HEK293 (cell line): Measurements from ENCODE around the gene FRAT2.

Experiments used
- HOXC10 ChIP-seq: sonication (generic); formaldehyde crosslinking; IDR thresholded peaks from 2 replicates; pipeline ENCODE4 v1.8.1; 2023; ENCODE audit warnings: mild to moderate bottlenecking, missing genetic modification reagents
- KLF17 ChIP-seq: fragments of 450-650 bp; formaldehyde crosslinking; IDR thresholded peaks from 2 replicates; pipeline ENCODE4 v1.5.1; 2016; ENCODE audit warnings: missing biosample characterization, missing genetic modification characterization
- REST ChIP-seq: fragments of 450-650 bp; formaldehyde crosslinking; IDR thresholded peaks from 2 replicates; pipeline ENCODE4 v1.5.1; 2016; ENCODE audit warnings: missing biosample characterization, missing genetic modification characterization
- SCRT1 ChIP-seq: fragments of 450-650 bp; formaldehyde crosslinking; IDR thresholded peaks from 2 replicates; pipeline ENCODE4 v1.5.1; 2016; ENCODE audit warnings: missing biosample characterization, missing genetic modification characterization, borderline replicate concordance
- SP2 ChIP-seq: fragments of 450-650 bp; formaldehyde crosslinking; IDR thresholded peaks from 2 replicates; pipeline ENCODE4 v1.5.1; 2016; ENCODE audit warnings: missing biosample characterization, missing genetic modification characterization
- TCF7L2 ChIP-seq: IDR thresholded peaks from 2 replicates; pipeline ENCODE4 v1.6.1; 2011; ENCODE audit warnings: low read depth, mild to moderate bottlenecking, inconsistent platforms, low read length, moderate library complexity, borderline replicate concordance
- ZBTB10 ChIP-seq: fragments of 450-650 bp; formaldehyde crosslinking; IDR thresholded peaks from 2 replicates; pipeline ENCODE4 v1.5.1; 2016; ENCODE audit warnings: missing biosample characterization, missing genetic modification characterization
- ZBTB20 ChIP-seq: fragments of 450-650 bp; formaldehyde crosslinking; IDR thresholded peaks from 2 replicates; pipeline ENCODE4 v1.5.1; 2016; ENCODE audit warnings: missing biosample characterization, missing genetic modification characterization
- ZFP3 ChIP-seq: fragments of 450-650 bp; formaldehyde crosslinking; IDR thresholded peaks from 2 replicates; pipeline ENCODE4 v1.5.1; 2016; ENCODE audit warnings: low read depth, missing biosample characterization, missing genetic modification characterization
- ZNF10 ChIP-seq: fragments of 450-650 bp; formaldehyde crosslinking; IDR thresholded peaks from 2 replicates; pipeline ENCODE4 v1.5.1; 2017; ENCODE audit warnings: missing biosample characterization, missing genetic modification characterization
- ZNF138 ChIP-seq: fragments of 450-650 bp; formaldehyde crosslinking; IDR thresholded peaks from 2 replicates; pipeline ENCODE4 v1.5.1; 2016; ENCODE audit warnings: missing biosample characterization, missing genetic modification characterization, borderline replicate concordance
- ZNF18 ChIP-seq: fragments of 450-650 bp; formaldehyde crosslinking; IDR thresholded peaks from 2 replicates; pipeline ENCODE4 v1.5.1; 2016; ENCODE audit warnings: missing biosample characterization, missing genetic modification characterization
- ZNF184 ChIP-seq: fragments of 450-650 bp; IDR thresholded peaks from 2 replicates; pipeline ENCODE4 v1.5.1; 2018; ENCODE audit warnings: missing biosample characterization, mild to moderate bottlenecking, missing genetic modification characterization
- ZNF2 ChIP-seq: fragments of 450-650 bp; formaldehyde crosslinking; IDR thresholded peaks from 2 replicates; pipeline ENCODE4 v1.5.1; 2016; ENCODE audit warnings: missing biosample characterization, missing genetic modification characterization
- ZNF221 ChIP-seq: fragments of 450-650 bp; formaldehyde crosslinking; IDR thresholded peaks from 2 replicates; pipeline ENCODE4 v1.5.1; 2017; ENCODE audit warnings: missing biosample characterization, missing genetic modification characterization, borderline replicate concordance
- ZNF266 ChIP-seq: fragments of 450-650 bp; formaldehyde crosslinking; IDR thresholded peaks from 2 replicates; pipeline ENCODE4 v1.5.1; 2016; ENCODE audit warnings: missing biosample characterization, missing genetic modification characterization, low read depth
- ZNF341 ChIP-seq: fragments of 450-650 bp; formaldehyde crosslinking; IDR thresholded peaks from 2 replicates; pipeline ENCODE4; 2016; ENCODE audit warnings: low read depth, missing biosample characterization, missing genetic modification characterization
- ZNF366 ChIP-seq: fragments of 450-650 bp; formaldehyde crosslinking; conservative IDR thresholded peaks from 2 replicates; pipeline ENCODE4 v1.5.1; 2016; ENCODE audit warnings: missing biosample characterization, missing genetic modification characterization
- ZNF391 ChIP-seq: fragments of 450-650 bp; formaldehyde crosslinking; IDR thresholded peaks from 2 replicates; pipeline ENCODE4 v1.5.1; 2016; ENCODE audit warnings: low read depth, missing biosample characterization, missing genetic modification characterization, borderline replicate concordance
- ZNF426 ChIP-seq: fragments of 450-650 bp; formaldehyde crosslinking; IDR thresholded peaks from 2 replicates; pipeline ENCODE4 v1.5.1; 2017; ENCODE audit warnings: missing biosample characterization, missing genetic modification characterization, mild to moderate bottlenecking, inconsistent platforms, moderate library complexity
- ZNF585B ChIP-seq: fragments of 450-650 bp; formaldehyde crosslinking; IDR thresholded peaks from 2 replicates; pipeline ENCODE4 v1.5.1; 2016; ENCODE audit warnings: missing biosample characterization, missing genetic modification characterization
- ZNF623 ChIP-seq: fragments of 450-650 bp; formaldehyde crosslinking; IDR thresholded peaks from 2 replicates; pipeline ENCODE4 v1.5.1; 2016; ENCODE audit warnings: missing biosample characterization, missing genetic modification characterization
- ZNF664 ChIP-seq: fragments of 450-650 bp; formaldehyde crosslinking; IDR thresholded peaks from 2 replicates; pipeline ENCODE4 v1.5.1; 2016; ENCODE audit warnings: missing biosample characterization, missing genetic modification characterization
- ZNF768 ChIP-seq: fragments of 450-650 bp; formaldehyde crosslinking; IDR thresholded peaks from 2 replicates; pipeline ENCODE4 v1.5.1; 2018; ENCODE audit warnings: missing biosample characterization, mild to moderate bottlenecking, missing genetic modification characterization
- ZNF776 ChIP-seq: fragments of 450-650 bp; formaldehyde crosslinking; IDR thresholded peaks from 2 replicates; pipeline ENCODE4 v1.5.0; 2017; ENCODE audit warnings: missing biosample characterization, missing genetic modification characterization, borderline replicate concordance
- TF ChIP-seq, protein P1 (sequence below): fragments of 450-650 bp; formaldehyde crosslinking; IDR thresholded peaks from 2 replicates; pipeline ENCODE4 v1.5.1; 2016; ENCODE audit warnings: missing biosample characterization, missing genetic modification characterization
- TF ChIP-seq, protein P2 (sequence below): fragments of 450-650 bp; formaldehyde crosslinking; IDR thresholded peaks from 2 replicates; pipeline ENCODE4 v1.5.1; 2016; ENCODE audit warnings: missing biosample characterization, missing genetic modification characterization

The FRAT2 gene

GRCh38 chr10:97292097-97292861 is 42.2 kb downstream of the FRAT2 start, which contains the start of gene ARHGAP19 (continued):
- TF ChIP-seq REST (tag by site-specific recombination) (peak; percentile 78), SCRT1 (tag by site-specific recombination) (no peak; the same call in 1 of the 2 replicates), ZNF184 (tag by site-specific recombination) (peak; percentile 78; the same call in 1 of the 2 replicates), HOXC10 (CRISPR knock-in tag) (no peak), ZNF366 (peak; percentile 64; the same call in 1 of the 2 replicates), ZNF10 (tag by site-specific recombination) (peak; percentile 56; the same call in 1 of the 2 replicates), ZNF2 (tag by site-specific recombination) (peak; percentile 96), ZNF426 (tag by site-specific recombination) (no peak), ZFP3 (no peak), ZBTB10 (tag by site-specific recombination) (peak; percentile 84), ZNF138 (tag by site-specific recombination) (no peak), ZNF776 (tag by site-specific recombination) (no peak), ZBTB20 (tag by site-specific recombination) (peak; percentile 84), ZNF221 (tag by site-specific recombination) (no peak), ZNF664 (tag by site-specific recombination) (no peak; the same call in 1 of the 2 replicates), SP2 (tag by site-specific recombination) (peak; percentile 99), ZNF341 (tag by site-specific recombination) (peak; percentile 98), ZNF585B (tag by site-specific recombination) (no peak), ZNF391 (tag by site-specific recombination) (peak; percentile 94), ZNF623 (tag by site-specific recombination) (peak; percentile 24; the same call in 1 of the 2 replicates), TCF7L2 (no peak), KLF17 (peak; percentile 86), ZNF768 (tag by site-specific recombination) (no peak), ZNF266 (tag by site-specific recombination) (no peak), ZNF18 (peak; percentile 82)
- TF ChIP-seq, protein P1, sequence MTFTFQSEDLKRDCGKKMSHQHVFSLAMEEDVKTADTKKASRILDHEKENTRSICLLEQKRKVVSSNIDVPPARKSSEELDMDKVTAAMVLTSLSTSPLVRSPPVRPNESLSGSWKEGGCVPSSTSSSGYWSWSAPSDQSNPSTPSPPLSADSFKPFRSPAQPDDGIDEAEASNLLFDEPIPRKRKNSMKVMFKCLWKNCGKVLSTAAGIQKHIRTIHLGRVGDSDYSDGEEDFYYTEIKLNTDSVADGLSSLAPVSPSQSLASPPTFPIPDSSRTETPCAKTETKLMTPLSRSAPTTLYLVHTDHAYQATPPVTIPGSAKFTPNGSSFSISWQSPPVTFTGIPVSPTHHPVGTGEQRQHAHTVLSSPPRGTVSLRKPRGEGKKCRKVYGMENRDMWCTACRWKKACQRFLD (tag by site-specific recombination), result 0 out of 2 replicates have a peak, but pooled peaks have one; percentile 74
- TF ChIP-seq, protein P2, sequence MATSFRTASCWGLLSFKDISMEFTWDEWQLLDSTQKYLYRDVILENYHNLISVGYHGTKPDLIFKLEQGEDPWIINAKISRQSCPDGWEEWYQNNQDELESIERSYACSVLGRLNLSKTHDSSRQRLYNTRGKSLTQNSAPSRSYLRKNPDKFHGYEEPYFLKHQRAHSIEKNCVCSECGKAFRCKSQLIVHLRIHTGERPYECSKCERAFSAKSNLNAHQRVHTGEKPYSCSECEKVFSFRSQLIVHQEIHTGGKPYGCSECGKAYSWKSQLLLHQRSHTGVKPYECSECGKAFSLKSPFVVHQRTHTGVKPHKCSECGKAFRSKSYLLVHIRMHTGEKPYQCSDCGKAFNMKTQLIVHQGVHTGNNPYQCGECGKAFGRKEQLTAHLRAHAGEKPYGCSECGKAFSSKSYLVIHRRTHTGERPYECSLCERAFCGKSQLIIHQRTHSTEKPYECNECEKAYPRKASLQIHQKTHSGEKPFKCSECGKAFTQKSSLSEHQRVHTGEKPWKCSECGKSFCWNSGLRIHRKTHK (tag by site-specific recombination), result no peak
